ENCODE data around the gene TAS2R1.

GRCh38 chr5:9617739-9618504 is 12.2 kb downstream of the TAS2R1 start:
- TF ChIP-seq CTCF (IDR thresholded peaks at IDR 0.05) (no peak), ZFX (IDR thresholded peaks at IDR 0.05; ENCODE audit: borderline replicate concordance) (no peak)

Measured in 22Rv1 (cell line).